GM21786 (cell line): Measurements from ENCODE around the gene SLC30A1.

Source experiments
- ATAC-seq: cut with Tn5 transposase; IDR thresholded peaks from one replicate; pipeline ENCODE4 v1.9.1; 2021; ENCODE audit not compliant: unreplicated experiment

SLC30A1 gene

GRCh38 chr1:211607754-211608473, 29.0 kb upstream of the SLC30A1 start:
- no peak for ATAC-seq

- peak; percentile 84 for ATAC-seq
These were observed 28.2 kb upstream of the SLC30A1 start for GRCh38 chr1:211606914-211607753.

GRCh38 chr1:211606332-211606913, 27.5 kb upstream of the SLC30A1 start:
- ATAC-seq, result peak; percentile 57

- no peak for ATAC-seq
These were observed 26.8 kb upstream of the SLC30A1 start for GRCh38 chr1:211605603-211606331.

- no peak for ATAC-seq
These were observed 26.1 kb upstream of the SLC30A1 start for GRCh38 chr1:211605034-211605433.

GRCh38 chr1:211604548-211604947, 25.6 kb upstream of the SLC30A1 start:
- ATAC-seq, result no peak

- no peak for ATAC-seq
These were observed 24.8 kb upstream of the SLC30A1 start for GRCh38 chr1:211603713-211604112.

- ATAC-seq, result no peak
These were observed 24.3 kb upstream of the SLC30A1 start for GRCh38 chr1:211603191-211603701.

GRCh38 chr1:211601982-211602670, 23.2 kb upstream of the SLC30A1 start:
- ATAC-seq, result no peak

- ATAC-seq, result no peak
These were observed 22.2 kb upstream of the SLC30A1 start for GRCh38 chr1:211601159-211601558.

GRCh38 chr1:211599250-211599649, 20.3 kb upstream of the SLC30A1 start:
- ATAC-seq, result no peak

GRCh38 chr1:211598514-211598913, 19.6 kb upstream of the SLC30A1 start:
- no peak for ATAC-seq

GRCh38 chr1:211596418-211597181, 17.6 kb upstream of the SLC30A1 start:
- no peak for ATAC-seq

- ATAC-seq, result no peak
These were observed 16.5 kb upstream of the SLC30A1 start for GRCh38 chr1:211595419-211595818.

- no peak for ATAC-seq
These were observed 13.1 kb upstream of the SLC30A1 start for GRCh38 chr1:211591980-211592493.

- no peak for ATAC-seq
These were observed 11.1 kb upstream of the SLC30A1 start for GRCh38 chr1:211589782-211590721.

GRCh38 chr1:211588711-211589110, 9.8 kb upstream of the SLC30A1 start:
- no peak for ATAC-seq

GRCh38 chr1:211587123-211587522, 8.2 kb upstream of the SLC30A1 start:
- ATAC-seq, result no peak
